NK-92 treated with Interleukin-12 subunit alpha and Interleukin-12 subunit beta, amount 100 ng/mL, for 24 hours (cell line): ENCODE measurements around the gene MVB12B.

Experiments used
- DNase-seq: peaks from one replicate; lab custom pipeline; 2025; lab: John Stamatoyannopoulos, UW

Gene MVB12B

GRCh38 chr9:126363847-126364671, 37.4 kb downstream of the MVB12B start:
- DNase-seq: no peak

- no peak for DNase-seq
These were observed 39.2 kb downstream of the MVB12B start for GRCh38 chr9:126365780-126366179.

GRCh38 chr9:126366366-126367011, 39.9 kb downstream of the MVB12B start:
- no peak for DNase-seq

GRCh38 chr9:126367139-126367538, 40.5 kb downstream of the MVB12B start:
- DNase-seq: no peak

GRCh38 chr9:126367616-126368015, 41.0 kb downstream of the MVB12B start:
- no peak for DNase-seq

GRCh38 chr9:126368020-126368419, 41.4 kb downstream of the MVB12B start:
- no peak for DNase-seq

GRCh38 chr9:126371007-126371870, 44.6 kb downstream of the MVB12B start:
- DNase-seq: no peak

GRCh38 chr9:126372716-126373115, 46.1 kb downstream of the MVB12B start:
- DNase-seq: no peak

GRCh38 chr9:126373241-126373640, 46.6 kb downstream of the MVB12B start:
- DNase-seq: no peak

- DNase-seq: no peak
These were observed 47.7 kb downstream of the MVB12B start for GRCh38 chr9:126374366-126374781.

- DNase-seq: no peak
These were observed 48.8 kb downstream of the MVB12B start for GRCh38 chr9:126375386-126375785.

- DNase-seq: no peak
These were observed 49.9 kb downstream of the MVB12B start for GRCh38 chr9:126376311-126377175.

GRCh38 chr9:126377176-126377509, 50.5 kb downstream of the MVB12B start:
- no peak for DNase-seq

GRCh38 chr9:126377536-126377935, 50.9 kb downstream of the MVB12B start:
- DNase-seq: no peak

- DNase-seq: no peak
These were observed 52.1 kb downstream of the MVB12B start for GRCh38 chr9:126378761-126379160.

- DNase-seq: no peak
These were observed 53.2 kb downstream of the MVB12B start for GRCh38 chr9:126379661-126380360.

- no peak for DNase-seq
These were observed 53.8 kb downstream of the MVB12B start for GRCh38 chr9:126380447-126380846.

- no peak for DNase-seq
These were observed 54.6 kb downstream of the MVB12B start for GRCh38 chr9:126381195-126381594.

- no peak for DNase-seq
These were observed 56.9 kb downstream of the MVB12B start for GRCh38 chr9:126383406-126384046.

- DNase-seq: no peak
These were observed 58.3 kb downstream of the MVB12B start for GRCh38 chr9:126384926-126385325.

GRCh38 chr9:126386088-126386487, 59.5 kb downstream of the MVB12B start:
- no peak for DNase-seq
